Measurements from ENCODE around the gene MGAT5B.

The MGAT5B gene

GRCh38 chr17:76983075-76983775 lies 115.0 kb downstream of the MGAT5B start:
- no peak for TF ChIP-seq POLR2AphosphoS5 (IDR thresholded peaks at IDR 0.05; ENCODE audit: low read depth, low read length)
- TF ChIP-seq SIN3A (IDR thresholded peaks at IDR 0.05; ENCODE audit: borderline replicate concordance, insufficient read depth, low read length), result no peak
- TF ChIP-seq REST (IDR thresholded peaks at IDR 0.05; ENCODE audit: insufficient read depth in 1 of 2, low read depth in 2 of 2, low read length in 2 of 2), result no peak
- no peak for TF ChIP-seq FOXP2 (optimal IDR thresholded peaks at IDR 0.05; ENCODE audit: borderline replicate concordance, extremely low read depth, extremely low read length, insufficient read depth)
- TF ChIP-seq TAF1 (IDR thresholded peaks at IDR 0.05; ENCODE audit: borderline replicate concordance, insufficient read depth, low read length), result no peak

- TF ChIP-seq REST (IDR thresholded peaks at IDR 0.05; ENCODE audit: insufficient read depth in 1 of 2, low read depth in 2 of 2, low read length in 2 of 2), result no peak
- TF ChIP-seq TAF1 (IDR thresholded peaks at IDR 0.05; ENCODE audit: borderline replicate concordance, insufficient read depth, low read length), result no peak
- TF ChIP-seq SIN3A (IDR thresholded peaks at IDR 0.05; ENCODE audit: borderline replicate concordance, insufficient read depth, low read length), result no peak
- no peak for TF ChIP-seq POLR2AphosphoS5 (IDR thresholded peaks at IDR 0.05; ENCODE audit: low read depth, low read length)
- no peak for TF ChIP-seq FOXP2 (optimal IDR thresholded peaks at IDR 0.05; ENCODE audit: borderline replicate concordance, extremely low read depth, extremely low read length, insufficient read depth)
These were observed 118.2 kb downstream of the MGAT5B start for GRCh38 chr17:76986365-76986764.

- TF ChIP-seq SIN3A (IDR thresholded peaks at IDR 0.05; ENCODE audit: borderline replicate concordance, insufficient read depth, low read length), result no peak
- TF ChIP-seq FOXP2 (optimal IDR thresholded peaks at IDR 0.05; ENCODE audit: borderline replicate concordance, extremely low read depth, extremely low read length, insufficient read depth), result no peak
- TF ChIP-seq TAF1 (IDR thresholded peaks at IDR 0.05; ENCODE audit: borderline replicate concordance, insufficient read depth, low read length), result no peak
- no peak for TF ChIP-seq REST (IDR thresholded peaks at IDR 0.05; ENCODE audit: insufficient read depth in 1 of 2, low read depth in 2 of 2, low read length in 2 of 2)
- TF ChIP-seq POLR2AphosphoS5 (IDR thresholded peaks at IDR 0.05; ENCODE audit: low read depth, low read length), result no peak
These were observed 119.4 kb downstream of the MGAT5B start for GRCh38 chr17:76987486-76988093.

- TF ChIP-seq SIN3A (IDR thresholded peaks at IDR 0.05; ENCODE audit: borderline replicate concordance, insufficient read depth, low read length), result no peak
- no peak for TF ChIP-seq FOXP2 (optimal IDR thresholded peaks at IDR 0.05; ENCODE audit: borderline replicate concordance, extremely low read depth, extremely low read length, insufficient read depth)
- no peak for TF ChIP-seq TAF1 (IDR thresholded peaks at IDR 0.05; ENCODE audit: borderline replicate concordance, insufficient read depth, low read length)
- TF ChIP-seq REST (IDR thresholded peaks at IDR 0.05; ENCODE audit: insufficient read depth in 1 of 2, low read depth in 2 of 2, low read length in 2 of 2), result no peak
- TF ChIP-seq POLR2AphosphoS5 (IDR thresholded peaks at IDR 0.05; ENCODE audit: low read depth, low read length), result no peak
These were observed 120.6 kb downstream of the MGAT5B start for GRCh38 chr17:76988796-76989195.

Measured in PFSK-1 (cell line).